Tibial artery (tissue), 4 donors: ENCODE results near the gene KIRREL3.

Experiments used
- DNase-seq, 2 donors: peaks; one replicate each; pipeline ENCODE4 v3.0.0-alpha.2; 2019
- H3K27ac ChIP-seq, 2 donors: fragments of 200-600 bp; sonication (generic) in 1 of 2; 1 replicate in 1 of 2; 2 replicates in 1 of 2; pipeline ENCODE4 v1.5.1; 2018 to 2019; ENCODE audit warnings: mild to moderate bottlenecking in 1 of 2
- H3K27me3 ChIP-seq, 2 donors: fragments of 200-600 bp; sonication (generic) in 1 of 2; one replicate each; pipeline versions ENCODE4 v1.5.1 to v1.6.0; 2016 to 2019
- H3K36me3 ChIP-seq, 3 donors: fragments of 200-600 bp; sonication (generic) in 2 of 3; one replicate each; pipeline ENCODE4 v1.5.1; 2016 to 2019; ENCODE audit warnings: mild to moderate bottlenecking in 2 of 3
- H3K4me1 ChIP-seq, 4 donors: fragments of 200-600 bp; sonication (generic) in 2 of 4; 1 replicate in 3 of 4; 2 replicates in 1 of 4; pipeline ENCODE4 v1.5.1; 2016 to 2019
- H3K4me3 ChIP-seq, 2 donors: fragments of 200-600 bp; sonication (generic) in 1 of 2; 1 replicate in 1 of 2; 2 replicates in 1 of 2; pipeline ENCODE4 v1.5.1; 2018 to 2019; ENCODE audit warnings: mild to moderate bottlenecking in 2 of 2
- H3K9me3 ChIP-seq, 3 donors: fragments of 200-600 bp; sonication (generic) in 1 of 3; one replicate each; pipeline ENCODE4 v1.5.1; 2016 to 2019
- intact Hi-C: fragments of 100-400 bp; cut with DNase I; formaldehyde crosslinking; loops from one replicate; pipeline ENCODE4 v1.15.0; 2023; ENCODE audit warnings: low total_unique reads
- TF ChIP-seq, protein P1 (sequence below), 2 experiments: fragments of 200-600 bp in 1 of 2; fragments of 450-650 bp in 1 of 2; IDR thresholded peaks; one replicate each; pipeline ENCODE4 v1.5.1; 2017 to 2019; ENCODE audit warnings: antibody characterized with exemption in 2 of 2, mild to moderate bottlenecking in 1 of 2, moderate library complexity in 1 of 2

Gene KIRREL3

DNA sequence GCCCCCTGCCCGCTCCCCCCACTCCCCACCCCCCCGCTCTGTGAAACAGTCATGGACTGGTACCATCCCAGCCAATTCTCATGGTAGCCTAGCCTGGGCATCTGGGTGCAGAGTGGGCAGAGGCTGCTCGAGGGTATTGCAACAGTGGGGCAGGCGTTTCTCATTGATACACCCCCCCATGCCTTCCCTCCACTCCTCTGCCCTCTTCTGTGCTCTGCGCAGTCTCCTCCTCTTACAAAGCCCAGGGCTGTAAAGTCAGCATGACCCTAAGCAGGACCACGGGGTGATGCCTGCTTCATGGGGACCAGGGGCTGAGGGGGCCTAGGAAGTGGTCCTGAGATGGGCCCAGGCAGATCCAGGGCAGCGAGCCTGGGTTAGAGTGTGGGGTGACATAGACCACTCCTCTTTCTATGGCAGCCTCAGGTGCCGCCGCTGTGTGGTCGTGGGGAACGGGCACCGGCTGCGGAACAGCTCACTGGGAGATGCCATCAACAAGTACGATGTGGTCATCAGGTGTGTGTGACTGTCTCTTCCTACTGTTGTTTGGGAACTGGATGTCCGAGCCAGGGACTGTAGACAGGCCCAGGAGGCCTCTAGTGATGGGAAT, 592.8 kb downstream of the KIRREL3 start:
- intact Hi-C loops: no loop called here
- TF ChIP-seq, protein P1, sequence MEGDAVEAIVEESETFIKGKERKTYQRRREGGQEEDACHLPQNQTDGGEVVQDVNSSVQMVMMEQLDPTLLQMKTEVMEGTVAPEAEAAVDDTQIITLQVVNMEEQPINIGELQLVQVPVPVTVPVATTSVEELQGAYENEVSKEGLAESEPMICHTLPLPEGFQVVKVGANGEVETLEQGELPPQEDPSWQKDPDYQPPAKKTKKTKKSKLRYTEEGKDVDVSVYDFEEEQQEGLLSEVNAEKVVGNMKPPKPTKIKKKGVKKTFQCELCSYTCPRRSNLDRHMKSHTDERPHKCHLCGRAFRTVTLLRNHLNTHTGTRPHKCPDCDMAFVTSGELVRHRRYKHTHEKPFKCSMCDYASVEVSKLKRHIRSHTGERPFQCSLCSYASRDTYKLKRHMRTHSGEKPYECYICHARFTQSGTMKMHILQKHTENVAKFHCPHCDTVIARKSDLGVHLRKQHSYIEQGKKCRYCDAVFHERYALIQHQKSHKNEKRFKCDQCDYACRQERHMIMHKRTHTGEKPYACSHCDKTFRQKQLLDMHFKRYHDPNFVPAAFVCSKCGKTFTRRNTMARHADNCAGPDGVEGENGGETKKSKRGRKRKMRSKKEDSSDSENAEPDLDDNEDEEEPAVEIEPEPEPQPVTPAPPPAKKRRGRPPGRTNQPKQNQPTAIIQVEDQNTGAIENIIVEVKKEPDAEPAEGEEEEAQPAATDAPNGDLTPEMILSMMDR (IDR thresholded peaks at IDR 0.05): no peak
- H3K4me1 ChIP-seq: peaks cover 0 to 14% (median 0%) of the 10 kb centered on the region in 4 donors
- H3K27me3 ChIP-seq: no peaks in the 10 kb centered on the region
- no peak overlapping the region for H3K27ac ChIP-seq
- H3K4me3 ChIP-seq: no peak overlapping the region
- no peaks in the 10 kb centered on the region for H3K9me3 ChIP-seq
- H3K36me3 ChIP-seq: peaks cover 26 to 49% (median 33%) of the 10 kb centered on the region in 3 donors
- no peak for DNase-seq

DNA sequence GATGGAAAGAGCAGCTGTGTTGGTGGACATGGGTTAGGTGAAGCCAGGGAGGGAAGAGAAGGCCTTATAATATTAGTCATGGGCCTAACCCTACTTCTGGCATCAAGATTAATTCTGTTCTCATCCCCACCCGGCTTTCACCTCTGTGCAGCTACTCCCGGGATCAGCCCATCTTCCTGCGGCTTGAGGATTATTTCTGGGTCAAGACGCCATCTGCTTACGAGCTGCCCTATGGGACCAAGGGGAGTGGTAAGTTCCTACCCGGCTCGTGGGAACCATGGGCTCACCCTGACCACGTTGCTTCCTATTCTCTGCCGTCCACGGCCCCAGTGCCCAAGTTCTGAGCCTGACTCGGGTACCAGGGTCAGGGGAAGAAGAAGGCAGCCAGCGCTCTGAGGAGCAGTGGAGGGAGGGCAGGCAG, 593.5 kb downstream of the KIRREL3 start:
- no peak overlapping the region for H3K4me3 ChIP-seq
- intact Hi-C loops: no loop called here
- H3K27me3 ChIP-seq: no peaks in the 10 kb centered on the region
- TF ChIP-seq, protein P1 (IDR thresholded peaks at IDR 0.05): no peak
- peaks cover 0 to 14% (median 0%) of the 10 kb centered on the region in 4 donors for H3K4me1 ChIP-seq
- H3K27ac ChIP-seq: no peak overlapping the region
- H3K9me3 ChIP-seq: no peaks in the 10 kb centered on the region
- DNase-seq: no peak
- H3K36me3 ChIP-seq: peaks cover 26 to 48% (median 33%) of the 10 kb centered on the region in 3 donors

DNA sequence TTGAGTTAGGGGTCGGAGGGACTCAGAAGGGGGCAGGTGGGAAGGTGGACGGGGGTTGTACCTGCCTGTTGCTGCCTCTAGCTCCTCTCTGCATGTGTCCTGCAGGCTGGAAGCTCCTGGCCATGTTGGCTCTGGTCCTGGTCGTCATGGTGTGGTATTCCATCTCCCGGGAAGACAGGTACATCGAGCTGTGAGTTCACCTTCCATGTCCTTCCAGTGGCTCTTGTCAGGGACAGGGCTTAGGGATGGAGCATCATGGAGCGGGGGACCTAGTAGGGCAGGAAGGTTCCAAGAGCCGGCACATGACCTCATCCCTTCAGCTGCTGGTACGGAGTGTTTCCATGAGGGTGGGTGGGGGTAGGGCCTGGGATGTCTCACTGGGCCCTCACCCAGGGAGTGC, 594.2 kb downstream of the KIRREL3 start:
- intact Hi-C loops: no loop called here
- Histone ChIP-seq H3K27ac (no peak overlapping the region), H3K9me3 (no peaks in the 10 kb centered on the region), H3K27me3 (no peaks in the 10 kb centered on the region), H3K4me1 (peaks cover 0 to 14% (median 0%) of the 10 kb centered on the region in 4 donors), H3K4me3 (no peak overlapping the region), H3K36me3 (peaks cover 26 to 42% (median 33%) of the 10 kb centered on the region in 3 donors)
- TF ChIP-seq, protein P1 (IDR thresholded peaks at IDR 0.05): no peak
- DNase-seq: no peak

DNA sequence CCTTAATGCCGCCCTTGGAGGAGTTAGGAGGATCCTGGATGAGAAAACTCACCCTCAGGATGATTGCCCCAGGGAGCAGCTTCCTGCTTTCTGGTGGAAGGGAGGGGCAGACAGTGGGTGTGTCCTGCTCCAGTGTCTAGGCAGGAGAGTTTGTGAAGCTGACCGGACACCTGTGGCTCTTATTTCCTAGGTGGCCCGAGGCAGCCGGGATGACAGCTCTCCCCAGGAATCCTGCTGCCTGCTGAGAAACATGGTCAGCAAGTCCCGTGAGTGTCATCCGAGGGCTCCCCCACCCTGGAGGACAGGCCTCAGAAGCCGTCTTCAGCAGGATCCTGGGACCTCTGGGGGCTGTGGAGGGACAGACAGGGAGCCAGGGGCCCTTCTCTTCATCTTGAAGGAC, 594.7 kb downstream of the KIRREL3 start:
- intact Hi-C loops: no loop called here
- H3K27ac ChIP-seq: no peak overlapping the region
- no peak overlapping the region for H3K4me3 ChIP-seq

DNA sequence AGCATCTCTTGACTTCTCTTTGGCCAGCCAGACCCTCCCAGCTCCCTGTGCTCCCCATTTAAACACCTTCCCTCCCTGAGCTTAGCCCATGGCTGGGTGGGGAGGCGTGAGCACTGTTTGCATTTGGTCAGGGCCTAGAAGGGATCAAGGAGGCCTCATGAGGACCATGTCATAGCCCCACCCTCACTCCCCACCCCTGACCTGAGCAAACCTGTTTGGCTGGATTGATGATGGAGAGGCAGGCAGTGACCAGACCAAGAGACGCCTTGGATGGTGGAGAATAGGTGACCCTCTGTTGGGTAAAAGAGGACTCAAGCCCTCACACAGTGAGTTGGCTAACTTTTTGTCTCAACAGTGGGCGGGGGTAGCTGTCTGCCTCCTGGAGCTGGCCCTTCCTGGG, 595.2 kb downstream of the KIRREL3 start:
- intact Hi-C loops: no loop called here
- Histone ChIP-seq H3K36me3 (peaks cover 26 to 41% (median 33%) of the 10 kb centered on the region in 3 donors), H3K27me3 (no peaks in the 10 kb centered on the region), H3K4me3 (no peak overlapping the region), H3K4me1 (peaks cover 0 to 13% (median 0%) of the 10 kb centered on the region in 4 donors), H3K9me3 (no peaks in the 10 kb centered on the region), H3K27ac (no peak overlapping the region)
- no peak for DNase-seq
- TF ChIP-seq, protein P1 (IDR thresholded peaks at IDR 0.05): no peak

More for the DNA sequence above, 594.7 kb downstream of the KIRREL3 start:
- H3K27me3 ChIP-seq: no peaks in the 10 kb centered on the region
- DNase-seq: no peak
- TF ChIP-seq, protein P1 (IDR thresholded peaks at IDR 0.05): no peak
- no peaks in the 10 kb centered on the region for H3K9me3 ChIP-seq
- H3K36me3 ChIP-seq: peaks cover 26 to 42% (median 33%) of the 10 kb centered on the region in 3 donors
- peaks cover 0 to 14% (median 0%) of the 10 kb centered on the region in 4 donors for H3K4me1 ChIP-seq
